BE2C (cell line): ENCODE measurements around the gene PET100.

Experiments
- DNase-seq: peaks from one replicate; pipeline ENCODE4 v3.0.0-alpha.2; 2020
- H3K27me3 ChIP-seq: fragments of 250-450 bp; sonication (Bioruptor Pico); 2 replicates; pipeline ENCODE4 v1.5.1; 2020; ENCODE audit warnings: mild to moderate bottlenecking
- H3K36me3 ChIP-seq: fragments of 250-450 bp; sonication (Bioruptor Pico); 2 replicates; pipeline ENCODE4 v1.5.1; 2020; ENCODE audit warnings: mild to moderate bottlenecking
- H3K4me1 ChIP-seq: fragments of 250-450 bp; sonication (Bioruptor Pico); 2 replicates; pipeline ENCODE4 v1.5.1; 2020
- H3K4me3 ChIP-seq: 2 replicates; pipeline ENCODE4 v1.5.1; 2011; ENCODE audit warnings: low read depth, low read length
- H3K9me3 ChIP-seq: fragments of 250-450 bp; sonication (Bioruptor Pico); 2 replicates; pipeline ENCODE4 v1.5.1; 2020
- TF ChIP-seq, protein P1 (sequence below): IDR thresholded peaks from 2 replicates; pipeline ENCODE4 v1.5.1; 2012; ENCODE audit warnings: mild to moderate bottlenecking, low read depth, low read length

The PET100 gene

DNA sequence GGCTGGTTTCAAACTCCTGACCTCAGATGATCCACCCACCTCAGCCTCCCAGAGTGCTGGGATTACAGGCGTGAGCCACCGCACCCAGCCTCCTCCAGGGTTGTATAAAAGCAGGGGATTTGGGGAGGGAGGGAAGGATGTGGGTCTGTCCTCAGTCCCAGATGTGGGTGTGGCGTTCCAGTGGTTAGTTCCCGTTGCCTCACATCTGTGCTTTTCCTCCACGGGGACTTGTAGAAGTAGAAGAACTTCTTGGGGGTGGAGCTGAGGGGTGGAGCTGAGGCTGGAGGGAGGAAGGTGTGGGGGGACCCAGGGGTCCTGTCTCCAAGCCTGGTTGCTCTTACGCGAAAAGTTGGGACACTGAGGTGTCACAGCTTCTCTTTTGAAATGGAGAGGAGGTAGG lies 46.8 kb downstream of the PET100 start:
- Histone ChIP-seq H3K27me3 (peaks cover 49% of the 10 kb centered on the region), H3K4me3 (no peak overlapping the region), H3K36me3 (no peaks in the 10 kb centered on the region; the same call in 1 of the 2 replicates), H3K9me3 (no peaks in the 10 kb centered on the region), H3K4me1 (no peaks in the 10 kb centered on the region)
- TF ChIP-seq, protein P1, sequence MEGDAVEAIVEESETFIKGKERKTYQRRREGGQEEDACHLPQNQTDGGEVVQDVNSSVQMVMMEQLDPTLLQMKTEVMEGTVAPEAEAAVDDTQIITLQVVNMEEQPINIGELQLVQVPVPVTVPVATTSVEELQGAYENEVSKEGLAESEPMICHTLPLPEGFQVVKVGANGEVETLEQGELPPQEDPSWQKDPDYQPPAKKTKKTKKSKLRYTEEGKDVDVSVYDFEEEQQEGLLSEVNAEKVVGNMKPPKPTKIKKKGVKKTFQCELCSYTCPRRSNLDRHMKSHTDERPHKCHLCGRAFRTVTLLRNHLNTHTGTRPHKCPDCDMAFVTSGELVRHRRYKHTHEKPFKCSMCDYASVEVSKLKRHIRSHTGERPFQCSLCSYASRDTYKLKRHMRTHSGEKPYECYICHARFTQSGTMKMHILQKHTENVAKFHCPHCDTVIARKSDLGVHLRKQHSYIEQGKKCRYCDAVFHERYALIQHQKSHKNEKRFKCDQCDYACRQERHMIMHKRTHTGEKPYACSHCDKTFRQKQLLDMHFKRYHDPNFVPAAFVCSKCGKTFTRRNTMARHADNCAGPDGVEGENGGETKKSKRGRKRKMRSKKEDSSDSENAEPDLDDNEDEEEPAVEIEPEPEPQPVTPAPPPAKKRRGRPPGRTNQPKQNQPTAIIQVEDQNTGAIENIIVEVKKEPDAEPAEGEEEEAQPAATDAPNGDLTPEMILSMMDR: no peak
- no peak for DNase-seq

DNA sequence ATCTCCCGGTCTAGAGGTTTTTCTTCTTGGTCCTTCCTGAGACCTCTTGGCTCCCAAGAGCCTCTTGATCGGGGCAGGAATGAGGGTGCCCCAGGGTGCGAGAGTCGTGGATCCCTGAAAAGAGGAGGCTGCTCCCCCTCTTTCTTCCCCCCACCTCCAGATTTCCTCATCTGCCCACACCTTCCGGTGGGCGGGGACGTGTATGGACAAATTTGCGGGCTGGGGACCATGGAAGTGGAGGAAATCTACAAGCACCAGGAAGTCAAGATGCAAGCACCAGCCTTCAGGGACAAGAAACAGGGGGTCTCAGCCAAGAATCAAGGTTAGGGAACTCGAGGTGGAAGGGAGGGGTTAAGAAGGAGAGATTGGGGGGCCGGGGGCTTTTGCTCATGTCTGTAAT lies 47.3 kb downstream of the PET100 start, which contains the start of gene MCEMP1:
MCEMP1 (plus strand) TSS at position 237 of the 400 bp plus-strand sequence; CDS start at position 268, 31 bp downstream.
- Histone ChIP-seq H3K36me3 (no peaks in the 10 kb centered on the region; the same call in 1 of the 2 replicates), H3K4me1 (no peaks in the 10 kb centered on the region), H3K27me3 (peaks cover 44% of the 10 kb centered on the region), H3K4me3 (no peak within 1 kb of the TSS), H3K9me3 (no peaks in the 10 kb centered on the region)
- TF ChIP-seq, protein P1: no peak
- no peak for DNase-seq

DNA sequence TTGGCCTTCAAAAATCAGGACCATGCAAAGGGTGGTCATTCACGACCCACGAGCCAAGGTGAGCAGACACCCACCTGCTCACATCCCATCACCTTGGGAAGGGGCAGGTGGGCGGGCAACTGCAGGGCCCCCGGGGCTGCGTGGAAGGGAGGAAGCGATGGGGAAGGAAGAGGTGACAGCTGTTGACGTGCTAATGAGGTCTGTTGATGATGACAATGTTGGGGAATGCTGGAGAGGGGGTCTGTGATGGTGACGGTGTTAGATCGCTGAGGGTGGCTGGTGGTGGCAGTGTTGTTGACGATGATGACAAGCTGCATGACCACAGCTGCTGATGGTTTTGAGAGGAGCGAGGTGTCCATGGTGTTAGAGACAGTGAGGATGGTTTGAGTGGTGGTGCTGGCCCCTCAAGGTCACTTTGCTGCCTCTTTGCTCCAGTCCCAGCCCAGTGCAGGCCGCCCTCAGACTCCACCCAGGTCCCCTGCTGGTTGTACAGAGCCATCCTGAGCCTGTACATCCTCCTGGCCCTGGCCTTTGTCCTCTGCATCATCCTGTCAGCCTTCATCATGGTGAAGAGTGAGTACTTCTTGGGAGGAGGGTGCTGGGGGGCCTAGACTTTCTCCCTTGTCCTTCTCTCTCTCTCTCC lies 48.2 kb downstream of the PET100 start:
- Histone ChIP-seq H3K4me1 (no peaks in the 10 kb centered on the region), H3K27me3 (peaks cover 37% of the 10 kb centered on the region), H3K4me3 (no peak overlapping the region), H3K36me3 (peaks cover 6% of the 10 kb centered on the region), H3K9me3 (no peaks in the 10 kb centered on the region)
- TF ChIP-seq, protein P1: no peak
- DNase-seq: no peak

DNA sequence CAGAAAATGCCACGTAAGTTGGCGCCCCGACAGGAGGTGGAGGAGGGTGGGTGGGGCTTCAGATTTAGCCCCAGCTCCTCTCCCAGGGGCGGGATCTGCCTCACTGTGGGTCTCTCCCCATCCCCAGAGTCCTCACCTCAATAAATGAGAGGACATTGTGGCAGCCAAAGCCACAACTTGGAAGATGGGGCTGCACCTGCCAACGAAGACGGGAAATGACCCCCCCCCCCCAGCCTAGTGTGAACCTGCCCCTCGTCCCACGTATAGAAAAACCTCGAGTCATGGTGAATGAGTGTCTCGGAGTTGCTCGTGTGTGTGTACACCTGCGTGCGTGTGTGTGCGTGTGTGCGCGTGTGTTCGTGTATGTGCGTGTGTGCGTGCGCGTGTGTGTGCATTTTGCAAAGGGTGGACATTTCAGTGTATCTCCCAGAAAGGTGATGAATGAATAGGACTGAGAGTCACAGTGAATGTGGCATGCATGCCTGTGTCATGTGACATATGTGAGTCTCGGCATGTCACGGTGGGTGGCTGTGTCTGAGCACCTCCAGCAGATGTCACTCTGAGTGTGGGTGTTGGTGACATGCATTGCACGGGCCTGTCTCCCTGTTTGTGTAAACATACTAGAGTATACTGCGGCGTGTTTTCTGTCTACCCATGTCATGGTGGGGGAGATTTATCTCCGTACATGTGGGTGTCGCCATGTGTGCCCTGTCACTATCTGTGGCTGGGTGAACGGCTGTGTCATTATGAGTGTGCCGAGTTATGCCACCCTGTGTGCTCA lies 49.6 kb downstream of the PET100 start:
- Histone ChIP-seq H3K36me3 (peaks cover 11% of the 10 kb centered on the region), H3K9me3 (no peaks in the 10 kb centered on the region), H3K4me3 (no peak overlapping the region), H3K27me3 (peaks cover 33% of the 10 kb centered on the region), H3K4me1 (no peaks in the 10 kb centered on the region)
- TF ChIP-seq, protein P1: peak; percentile 40
- DNase-seq: peak; percentile 41

DNA sequence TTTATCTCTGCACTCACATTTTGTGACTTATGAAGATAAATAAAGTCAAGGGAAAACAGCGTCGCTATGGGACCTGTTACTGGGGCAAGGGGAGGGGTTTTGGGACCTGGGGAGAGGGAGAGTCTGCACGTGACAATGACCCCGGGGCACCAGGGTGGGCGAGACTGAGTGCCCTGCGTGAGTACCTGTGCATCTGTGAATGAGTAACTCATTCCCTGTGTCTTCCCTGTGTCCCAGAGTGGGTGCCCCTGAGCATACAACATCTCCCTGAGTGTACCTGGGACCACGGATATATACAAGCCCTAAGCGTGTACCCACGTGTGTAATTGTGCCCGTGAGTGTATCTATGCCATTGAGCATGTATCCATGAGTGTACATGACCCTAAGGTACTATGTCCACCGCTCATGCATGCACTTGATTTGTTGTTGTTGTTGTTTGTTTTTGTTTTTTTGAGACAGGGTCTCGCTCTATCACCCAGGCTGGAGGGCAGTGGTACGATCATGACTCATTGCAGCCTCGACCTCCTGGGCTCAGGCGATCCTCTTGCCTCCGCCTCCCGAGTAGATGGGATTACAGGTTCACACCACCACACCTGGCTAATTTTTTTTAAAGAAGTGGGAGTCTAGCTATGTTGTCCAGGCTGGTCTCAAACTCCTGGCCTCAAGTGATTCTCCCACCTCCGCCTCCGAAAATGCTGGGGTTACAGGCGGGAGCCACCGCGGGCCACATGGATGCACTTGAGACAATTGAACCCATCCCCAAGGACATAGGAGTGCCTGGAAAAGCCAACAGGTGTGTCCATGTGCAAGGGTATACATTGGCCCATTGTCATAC lies 50.4 kb downstream of the PET100 start:
- peaks cover 33% of the 10 kb centered on the region for H3K27me3 ChIP-seq
- H3K36me3 ChIP-seq: peaks cover 11% of the 10 kb centered on the region
- TF ChIP-seq, protein P1: no peak
- H3K9me3 ChIP-seq: no peaks in the 10 kb centered on the region
- DNase-seq: no peak
- H3K4me1 ChIP-seq: no peaks in the 10 kb centered on the region
- peak overlapping the region; percentile 90 for H3K4me3 ChIP-seq
